HEK293 (cell line): ENCODE results near the gene ZDHHC6.

Experiments used
- CTCF ChIP-seq: fragments of 450-650 bp; formaldehyde crosslinking; IDR thresholded peaks from 2 replicates; pipeline ENCODE4 v1.5.1; 2016; ENCODE audit warnings: missing biosample characterization, missing genetic modification characterization
- KLF1 ChIP-seq: fragments of 450-650 bp; formaldehyde crosslinking; IDR thresholded peaks from 2 replicates; pipeline ENCODE4 v1.5.1; 2016; ENCODE audit warnings: missing biosample characterization, missing genetic modification characterization
- PBX3 ChIP-seq: sonication (generic); formaldehyde crosslinking; IDR thresholded peaks from 2 replicates; pipeline ENCODE4 v1.8.1; 2022; ENCODE audit warnings: mild to moderate bottlenecking, moderate library complexity, missing genetic modification reagents
- REST ChIP-seq: fragments of 450-650 bp; formaldehyde crosslinking; IDR thresholded peaks from 2 replicates; pipeline ENCODE4 v1.5.1; 2016; ENCODE audit warnings: missing biosample characterization, missing genetic modification characterization
- YY1 ChIP-seq: fragments of 450-650 bp; formaldehyde crosslinking; IDR thresholded peaks from 2 replicates; pipeline ENCODE4 v1.5.1; 2018; ENCODE audit warnings: missing biosample characterization, missing genetic modification characterization
- ZNF114 ChIP-seq: fragments of 450-650 bp; formaldehyde crosslinking; IDR thresholded peaks from 2 replicates; pipeline ENCODE4 v1.5.0; 2017; ENCODE audit warnings: missing biosample characterization, missing genetic modification characterization
- ZNF274 ChIP-seq, 2 experiments: fragments of 200-500 bp in 1 of 2; fragments of 450-650 bp in 1 of 2; sonication (Bioruptor generic) in 1 of 2; formaldehyde crosslinking in 1 of 2; IDR thresholded peaks; 2 replicates each; pipeline versions ENCODE4 v1.5.1 to v1.6.1; 2014 to 2016; ENCODE audit warnings: borderline replicate concordance in 1 of 2, inconsistent platforms in 1 of 2, low read length in 1 of 2, missing biosample characterization in 1 of 2, missing genetic modification characterization in 1 of 2
- ZNF324 ChIP-seq: fragments of 450-650 bp; formaldehyde crosslinking; IDR thresholded peaks from 2 replicates; pipeline ENCODE4 v1.5.1; 2016; ENCODE audit warnings: missing biosample characterization, missing genetic modification characterization

DNA sequence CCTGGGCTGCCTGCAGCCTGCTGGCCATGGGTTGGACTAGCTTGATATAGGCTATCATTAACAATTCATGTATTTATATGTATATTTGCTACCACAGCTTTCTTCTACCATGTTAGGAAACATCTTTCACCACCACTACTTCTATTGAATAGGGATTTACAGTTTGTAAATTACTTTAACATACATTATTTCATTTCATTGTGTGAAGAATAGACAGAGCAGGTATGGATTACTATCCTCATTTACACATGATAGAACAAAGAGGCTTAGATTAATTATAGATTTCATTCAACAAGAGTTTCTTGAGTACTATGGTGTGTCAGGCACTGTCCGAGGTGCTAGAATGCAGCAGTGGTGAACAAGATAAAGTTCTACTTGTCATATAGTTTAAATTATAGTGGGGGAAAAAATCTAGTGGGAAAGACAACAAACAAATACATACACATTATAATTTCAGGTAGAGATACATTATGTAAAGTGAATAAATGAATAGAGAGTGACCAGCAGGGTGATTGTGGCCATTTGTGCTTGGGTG is 20.9 kb upstream of the ZDHHC6 start:
- TF ChIP-seq REST = peak; percentile 92
- TF ChIP-seq CTCF (tag by site-specific recombination) = no peak
- no peak for TF ChIP-seq PBX3 (CRISPR knock-in tag)
- TF ChIP-seq ZNF274 (IDR thresholded peaks at IDR 0.05; ENCODE audit: low read length) = no peak
- TF ChIP-seq ZNF274 (tag by site-specific recombination; IDR thresholded peaks at IDR 0.05; ENCODE audit: borderline replicate concordance) = no peak
- TF ChIP-seq ZNF324 (tag by site-specific recombination) = no peak
- no peak for TF ChIP-seq YY1 (tag by site-specific recombination)
- TF ChIP-seq KLF1 (tag by site-specific recombination) = no peak
- no peak for TF ChIP-seq ZNF114 (tag by site-specific recombination)
